Effector memory CD4-positive, alpha-beta T cell (primary cell): ENCODE data around the gene UBC.
"Not testable (repeated sequence)": the region's sequence is repeated elsewhere in the genome, so short reads cannot be mapped to it uniquely, and the experiment has no call there.

Source experiments
- DNase-seq, 3 donors: peaks; one replicate each; pipeline ENCODE4 v3.0.0-alpha.2; 2020
- H3K27ac ChIP-seq: 2 replicates; pipeline ENCODE4 v1.7.0; 2013; ENCODE audit warnings: mild to moderate bottlenecking, low read length, moderate library complexity; ENCODE audit not compliant: insufficient read depth, poor library complexity, severe bottlenecking
- H3K27me3 ChIP-seq: replicated peaks from 2 replicates; pipeline ENCODE4 v1.7.0; 2013; ENCODE audit warnings: mild to moderate bottlenecking, low read length; ENCODE audit not compliant: insufficient read depth, control insufficient read depth, poor library complexity, severe bottlenecking
- H3K36me3 ChIP-seq: 2 replicates; pipeline ENCODE4 v1.7.0; 2013; ENCODE audit warnings: mild to moderate bottlenecking, low read length, moderate library complexity; ENCODE audit not compliant: control insufficient read depth, insufficient read depth
- H3K4me1 ChIP-seq: 2 replicates; pipeline ENCODE4 v1.7.0; 2013; ENCODE audit warnings: low read length, mild to moderate bottlenecking; ENCODE audit not compliant: control insufficient read depth, insufficient read depth, poor library complexity, severe bottlenecking
- H3K4me3 ChIP-seq: 2 replicates; pipeline ENCODE4 v1.7.0; 2013; ENCODE audit warnings: low read length, low read depth, mild to moderate bottlenecking; ENCODE audit not compliant: insufficient read depth, poor library complexity, severe bottlenecking
- H3K9me3 ChIP-seq: 2 replicates; pipeline ENCODE4 v1.7.0; 2013; ENCODE audit warnings: mild to moderate bottlenecking, low read length, moderate library complexity; ENCODE audit not compliant: control insufficient read depth

Gene UBC

GRCh38 chr12:124884587-124885438, 29.6 kb downstream of the UBC start:
- DNase-seq, result no peak
- no peaks in the 10 kb centered on the region for H3K36me3 ChIP-seq
- H3K4me1 ChIP-seq, result peaks cover 4% of the 10 kb centered on the region
- H3K4me3 ChIP-seq, result no peak overlapping the region
- H3K9me3 ChIP-seq, result no peaks in the 10 kb centered on the region
- H3K27ac ChIP-seq, result no peak overlapping the region
- no peaks in the 10 kb centered on the region for H3K27me3 ChIP-seq

- Histone ChIP-seq H3K27ac (no peak overlapping the region), H3K27me3 (no peaks in the 10 kb centered on the region), H3K4me3 (no peak overlapping the region), H3K36me3 (no peaks in the 10 kb centered on the region), H3K4me1 (peaks cover 4% of the 10 kb centered on the region), H3K9me3 (no peaks in the 10 kb centered on the region)
- no peak for DNase-seq
These were observed 31.0 kb downstream of the UBC start for GRCh38 chr12:124883263-124884130.

- H3K4me3 ChIP-seq, result no peak overlapping the region
- no peak for DNase-seq
- H3K4me1 ChIP-seq, result peaks cover 4% of the 10 kb centered on the region
- no peaks in the 10 kb centered on the region for H3K9me3 ChIP-seq
- H3K27me3 ChIP-seq, result no peaks in the 10 kb centered on the region
- H3K27ac ChIP-seq, result no peak overlapping the region
- no peaks in the 10 kb centered on the region for H3K36me3 ChIP-seq
These were observed 33.3 kb downstream of the UBC start for GRCh38 chr12:124881123-124881522.

- not testable (repeated sequence) for DNase-seq, H3K9me3 ChIP-seq, H3K36me3 ChIP-seq, H3K4me3 ChIP-seq, H3K27me3 ChIP-seq, H3K27ac ChIP-seq, H3K4me1 ChIP-seq
These were observed 34.1 kb downstream of the UBC start for GRCh38 chr12:124880335-124880734.

GRCh38 chr12:124878795-124879516, 35.5 kb downstream of the UBC start:
- Histone ChIP-seq H3K36me3 (no peaks in the 10 kb centered on the region), H3K4me3 (no peak overlapping the region), H3K27me3 (no peaks in the 10 kb centered on the region), H3K9me3 (no peaks in the 10 kb centered on the region), H3K27ac (no peak overlapping the region), H3K4me1 (peaks cover 4% of the 10 kb centered on the region)
- no peak for DNase-seq

GRCh38 chr12:124877423-124877822, 37.0 kb downstream of the UBC start:
- H3K27me3 ChIP-seq, result no peaks in the 10 kb centered on the region
- no peak overlapping the region for H3K27ac ChIP-seq
- no peak overlapping the region for H3K4me3 ChIP-seq
- H3K4me1 ChIP-seq, result peaks cover 4% of the 10 kb centered on the region
- no peaks in the 10 kb centered on the region for H3K9me3 ChIP-seq
- DNase-seq, result no peak
- H3K36me3 ChIP-seq, result no peaks in the 10 kb centered on the region

- H3K27ac ChIP-seq, result no peak overlapping the region
- H3K27me3 ChIP-seq, result no peaks in the 10 kb centered on the region
These were observed 38.3 kb downstream of the UBC start for GRCh38 chr12:124876171-124876570.

GRCh38 chr12:124875803-124876132, 38.7 kb downstream of the UBC start:
- H3K36me3 ChIP-seq, result no peaks in the 10 kb centered on the region
- DNase-seq, result no peak
- no peak overlapping the region for H3K4me3 ChIP-seq
- H3K27ac ChIP-seq, result no peak overlapping the region
- no peaks in the 10 kb centered on the region for H3K4me1 ChIP-seq
- no peaks in the 10 kb centered on the region for H3K27me3 ChIP-seq
- H3K9me3 ChIP-seq, result no peaks in the 10 kb centered on the region

More at GRCh38 chr12:124876171-124876570, 38.3 kb downstream of the UBC start:
- peaks cover 2% of the 10 kb centered on the region for H3K4me1 ChIP-seq
- H3K4me3 ChIP-seq, result no peak overlapping the region
- DNase-seq, result no peak
- no peaks in the 10 kb centered on the region for H3K36me3 ChIP-seq
- no peaks in the 10 kb centered on the region for H3K9me3 ChIP-seq

- H3K27me3 ChIP-seq, result no peaks in the 10 kb centered on the region
- H3K4me1 ChIP-seq, result no peaks in the 10 kb centered on the region
- no peak overlapping the region for H3K27ac ChIP-seq
- no peaks in the 10 kb centered on the region for H3K9me3 ChIP-seq
- H3K36me3 ChIP-seq, result no peaks in the 10 kb centered on the region
- no peak overlapping the region for H3K4me3 ChIP-seq
- no peak for DNase-seq
These were observed 39.3 kb downstream of the UBC start for GRCh38 chr12:124874988-124875802.
